D721Med (cell line): ENCODE measurements around the gene HBA1.
A peak's percentile ranks its signal among the peaks of the same experiment; 100 is the strongest.

Experiments used
- DNase-seq: peaks from one replicate; pipeline ENCODE4 v3.0.0; 2011; ENCODE audit warnings: low spot score; ENCODE audit not compliant: insufficient read length
- FAIRE-seq: peaks from 2 replicates; lab custom pipeline; 2011; peaks lifted over from hg19 to GRCh38; lab: Jason Lieb, UNC
- TF ChIP-seq, protein P1 (sequence below): IDR thresholded peaks from 2 replicates; pipeline ENCODE4 v1.5.1; 2012; ENCODE audit warnings: mild to moderate bottlenecking, control low read depth; ENCODE audit not compliant: insufficient read depth; ENCODE audit errors: missing control alignments

The HBA1 gene

DNA sequence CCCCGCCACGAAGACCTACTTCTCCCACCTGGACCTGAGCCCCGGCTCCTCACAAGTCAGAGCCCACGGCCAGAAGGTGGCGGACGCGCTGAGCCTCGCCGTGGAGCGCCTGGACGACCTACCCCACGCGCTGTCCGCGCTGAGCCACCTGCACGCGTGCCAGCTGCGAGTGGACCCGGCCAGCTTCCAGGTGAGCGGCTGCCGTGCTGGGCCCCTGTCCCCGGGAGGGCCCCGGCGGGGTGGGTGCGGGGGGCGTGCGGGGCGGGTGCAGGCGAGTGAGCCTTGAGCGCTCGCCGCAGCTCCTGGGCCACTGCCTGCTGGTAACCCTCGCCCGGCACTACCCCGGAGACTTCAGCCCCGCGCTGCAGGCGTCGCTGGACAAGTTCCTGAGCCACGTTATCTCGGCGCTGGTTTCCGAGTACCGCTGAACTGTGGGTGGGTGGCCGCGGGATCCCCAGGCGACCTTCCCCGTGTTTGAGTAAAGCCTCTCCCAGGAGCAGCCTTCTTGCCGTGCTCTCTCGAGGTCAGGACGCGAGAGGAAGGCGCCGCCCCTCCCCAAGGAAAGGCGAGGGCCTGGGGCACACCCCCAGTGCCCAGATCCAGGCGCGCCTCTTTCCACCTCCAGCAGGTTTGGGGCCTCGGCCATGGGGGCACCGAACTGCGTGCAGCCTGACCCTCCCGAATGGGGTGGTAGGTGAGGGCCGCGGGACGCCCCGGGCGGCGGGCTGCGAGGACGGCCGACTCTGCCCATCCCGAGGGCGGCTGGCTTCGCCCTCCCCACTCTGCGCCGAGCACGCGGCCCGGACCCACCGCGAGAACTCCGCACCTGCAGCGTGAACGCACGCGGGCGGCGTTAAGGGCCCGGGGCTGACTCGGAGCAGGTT, 4.4 kb downstream of the HBA1 start:
- DNase-seq (peak; percentile 94), FAIRE-seq (no peak)
- TF ChIP-seq, protein P1, sequence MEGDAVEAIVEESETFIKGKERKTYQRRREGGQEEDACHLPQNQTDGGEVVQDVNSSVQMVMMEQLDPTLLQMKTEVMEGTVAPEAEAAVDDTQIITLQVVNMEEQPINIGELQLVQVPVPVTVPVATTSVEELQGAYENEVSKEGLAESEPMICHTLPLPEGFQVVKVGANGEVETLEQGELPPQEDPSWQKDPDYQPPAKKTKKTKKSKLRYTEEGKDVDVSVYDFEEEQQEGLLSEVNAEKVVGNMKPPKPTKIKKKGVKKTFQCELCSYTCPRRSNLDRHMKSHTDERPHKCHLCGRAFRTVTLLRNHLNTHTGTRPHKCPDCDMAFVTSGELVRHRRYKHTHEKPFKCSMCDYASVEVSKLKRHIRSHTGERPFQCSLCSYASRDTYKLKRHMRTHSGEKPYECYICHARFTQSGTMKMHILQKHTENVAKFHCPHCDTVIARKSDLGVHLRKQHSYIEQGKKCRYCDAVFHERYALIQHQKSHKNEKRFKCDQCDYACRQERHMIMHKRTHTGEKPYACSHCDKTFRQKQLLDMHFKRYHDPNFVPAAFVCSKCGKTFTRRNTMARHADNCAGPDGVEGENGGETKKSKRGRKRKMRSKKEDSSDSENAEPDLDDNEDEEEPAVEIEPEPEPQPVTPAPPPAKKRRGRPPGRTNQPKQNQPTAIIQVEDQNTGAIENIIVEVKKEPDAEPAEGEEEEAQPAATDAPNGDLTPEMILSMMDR, result no peak

DNA sequence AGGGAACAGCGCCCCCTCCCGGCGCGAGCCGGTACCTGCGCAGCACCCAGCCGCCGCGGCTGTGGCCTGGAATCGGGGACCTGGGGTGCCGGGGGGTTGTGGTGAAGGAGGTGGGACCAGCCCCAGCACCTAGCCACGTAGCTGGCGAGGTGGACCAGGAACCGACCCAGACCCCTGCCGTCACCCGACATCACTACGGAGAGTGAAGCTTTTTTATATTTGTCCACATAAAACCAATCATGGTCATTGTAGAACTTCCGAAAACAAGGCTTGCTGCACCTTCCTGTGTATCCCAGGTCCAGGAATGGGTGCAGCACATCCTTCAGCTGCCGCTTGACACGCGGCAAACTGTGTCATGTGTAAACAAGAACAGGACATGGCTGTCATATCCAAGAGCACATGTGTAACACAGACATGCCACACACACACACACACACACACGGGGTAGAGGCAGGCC, 5.1 kb downstream of the HBA1 start:
- FAIRE-seq (no peak), DNase-seq (no peak)
- TF ChIP-seq, protein P1, result peak; percentile 82

DNA sequence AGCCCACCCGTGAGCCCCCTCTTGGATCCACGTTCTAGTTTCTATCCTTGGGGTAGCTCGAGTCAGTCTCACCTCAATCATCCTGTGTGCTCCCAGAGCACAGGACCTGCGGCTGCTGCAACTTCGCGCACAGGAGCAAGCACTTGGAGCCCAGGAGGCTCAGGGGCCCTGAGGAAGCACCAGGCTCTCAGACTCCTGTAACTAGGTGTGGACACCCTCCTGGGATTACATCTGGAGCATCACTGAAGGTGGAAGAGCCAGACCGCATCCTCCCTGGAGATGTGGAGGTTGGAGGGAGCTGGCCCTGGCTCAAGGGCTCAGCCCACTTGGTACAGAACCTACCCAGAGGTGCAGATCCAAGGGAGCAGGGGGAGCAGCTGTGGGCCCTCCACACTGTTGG, 6.5 kb downstream of the HBA1 start:
- FAIRE-seq, result no peak
- DNase-seq, result no peak
- TF ChIP-seq, protein P1, result no peak

DNA sequence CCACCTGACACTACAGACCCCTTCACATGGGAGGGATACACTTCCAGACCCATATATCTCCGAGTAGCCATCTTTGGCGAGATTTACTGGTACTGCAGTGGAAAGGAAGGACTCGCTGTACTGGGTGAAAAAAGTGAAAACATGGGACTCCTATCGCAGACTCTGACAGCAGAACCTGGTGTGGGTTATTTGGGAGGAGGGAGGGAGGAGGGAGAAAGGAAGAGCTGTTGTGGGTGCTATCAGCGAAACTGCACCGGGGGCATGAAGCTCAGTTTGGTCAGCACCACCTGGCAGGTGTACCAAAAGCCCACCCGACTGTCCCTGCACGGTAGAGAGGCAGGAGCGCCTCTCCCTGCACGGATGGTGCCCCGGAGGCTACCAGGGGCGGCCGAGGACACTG, 8.7 kb downstream of the HBA1 start:
- DNase-seq, result no peak
- FAIRE-seq, result no peak
- TF ChIP-seq, protein P1, result no peak

DNA sequence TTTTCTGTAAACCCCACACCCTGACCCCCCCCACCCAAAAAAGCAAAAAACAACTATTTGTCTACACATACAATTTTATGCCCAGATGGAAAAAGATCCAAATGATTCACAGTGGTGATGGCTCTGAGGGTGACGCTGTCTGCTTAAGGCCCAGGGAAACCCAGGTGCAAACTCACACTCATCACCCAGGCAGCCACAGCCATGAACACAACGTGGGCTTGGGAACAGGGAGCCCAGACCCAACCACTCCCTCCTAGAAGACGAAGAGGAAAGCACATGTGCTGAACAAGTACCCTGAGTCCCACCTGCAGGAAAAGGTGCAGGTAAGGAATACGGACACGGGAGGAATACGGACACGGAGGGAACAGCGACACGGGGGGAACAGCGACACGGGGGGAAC, 9.2 kb downstream of the HBA1 start:
- TF ChIP-seq, protein P1, result no peak
- FAIRE-seq, result no peak
- no peak for DNase-seq

DNA sequence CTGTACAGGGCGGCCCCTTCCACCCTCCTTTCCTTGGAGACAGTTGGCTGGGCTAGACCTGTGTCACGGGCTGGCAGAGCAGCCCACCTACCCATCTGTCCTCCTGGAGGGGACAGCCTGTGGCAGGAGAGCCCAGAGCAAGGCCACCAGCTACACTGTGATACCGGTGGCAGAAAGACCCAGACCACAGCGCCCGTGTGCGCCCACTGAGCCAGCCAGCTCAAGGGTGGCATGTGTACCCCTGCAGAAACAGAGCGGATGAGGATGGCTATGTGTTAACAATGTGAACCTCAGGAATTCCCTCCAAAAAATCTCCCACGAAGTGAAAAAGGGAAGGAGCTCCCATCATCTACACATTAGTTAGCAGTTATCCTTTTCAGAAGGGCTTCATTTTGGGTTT, 10.8 kb downstream of the HBA1 start:
- DNase-seq (no peak), FAIRE-seq (no peak)
- TF ChIP-seq, protein P1, result no peak

DNA sequence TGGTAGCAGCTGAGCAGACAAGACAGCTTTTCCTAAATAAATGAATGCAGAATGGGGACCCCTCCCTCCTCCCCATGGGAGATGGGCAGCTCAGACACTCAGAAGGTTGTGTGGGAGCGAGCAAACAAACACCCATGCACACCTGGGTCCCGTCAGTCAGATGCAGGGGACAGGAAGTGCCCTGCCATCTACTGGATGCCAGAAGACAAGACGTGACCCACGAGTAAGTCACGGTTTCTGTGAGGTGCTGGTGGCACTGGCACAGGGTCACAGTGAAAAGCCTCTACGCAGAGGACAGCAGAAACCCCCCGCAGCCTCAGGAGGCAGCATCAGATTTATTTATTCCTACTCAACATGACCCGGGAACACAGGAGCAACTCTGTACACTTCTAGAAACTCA, 12.2 kb downstream of the HBA1 start:
- no peak for FAIRE-seq
- DNase-seq, result no peak
- TF ChIP-seq, protein P1, result peak; percentile 17
